ELR (cell line): Measurements from ENCODE around the gene NSMCE4A.
"Not testable (repeated sequence)": the region's sequence is repeated elsewhere in the genome, so short reads cannot be mapped to it uniquely, and the experiment has no call there.

Experiments
- DNase-seq: peaks from one replicate; pipeline ENCODE4 v3.0.0-alpha.2; 2015; ENCODE audit warnings: low read depth

The NSMCE4A gene

GRCh38 chr10:121988361-121989324 lies 13.6 kb upstream of the NSMCE4A start, which contains the start of gene TACC2:
Gene TACC2 (plus strand): TSS chr10:121989163. CDS start chr10:122021982, 32,819 bp downstream.
- DNase-seq: no peak

GRCh38 chr10:121984463-121984862 lies 9.4 kb upstream of the NSMCE4A start:
- no peak for DNase-seq

GRCh38 chr10:121983852-121984251 lies 8.8 kb upstream of the NSMCE4A start:
- DNase-seq: no peak

- DNase-seq: no peak
These were observed 6.3 kb upstream of the NSMCE4A start for GRCh38 chr10:121981346-121981745.

GRCh38 chr10:121978511-121978910 lies 3.5 kb upstream of the NSMCE4A start:
- no peak for DNase-seq

- DNase-seq: no peak
These were observed 1.6 kb upstream of the NSMCE4A start for GRCh38 chr10:121976607-121977006.

GRCh38 chr10:121975295-121976086 lies 474 bp upstream of the NSMCE4A start:
- no peak for DNase-seq

GRCh38 chr10:121974019-121974534 lies 940 bp downstream of the NSMCE4A start:
- no peak for DNase-seq

GRCh38 chr10:121969086-121969485 lies 5.9 kb downstream of the NSMCE4A start:
- DNase-seq: not testable (repeated sequence)

- no peak for DNase-seq
These were observed 9.0 kb downstream of the NSMCE4A start for GRCh38 chr10:121965996-121966395.

- DNase-seq: no peak
These were observed 13.6 kb downstream of the NSMCE4A start for GRCh38 chr10:121961456-121961855.

- DNase-seq: no peak
These were observed 15.3 kb downstream of the NSMCE4A start for GRCh38 chr10:121959671-121960070.

GRCh38 chr10:121956111-121957061 lies 18.6 kb downstream of the NSMCE4A start:
- DNase-seq: peak; percentile 87

GRCh38 chr10:121952226-121952625 lies 22.8 kb downstream of the NSMCE4A start:
- DNase-seq: peak; percentile 74

GRCh38 chr10:121949451-121949850 lies 25.6 kb downstream of the NSMCE4A start:
- DNase-seq: no peak

GRCh38 chr10:121949049-121949448 lies 26.0 kb downstream of the NSMCE4A start:
- DNase-seq: no peak

- peak; percentile 15 for DNase-seq
These were observed 27.4 kb downstream of the NSMCE4A start for GRCh38 chr10:121947343-121948330.

GRCh38 chr10:121942749-121943416 lies 32.1 kb downstream of the NSMCE4A start:
- DNase-seq: peak; percentile 79

- no peak for DNase-seq
These were observed 33.5 kb downstream of the NSMCE4A start for GRCh38 chr10:121941532-121941931.

GRCh38 chr10:121936295-121936694 lies 38.7 kb downstream of the NSMCE4A start:
- no peak for DNase-seq
